ENCODE results near the gene PCNX4.

The PCNX4 gene

DNA sequence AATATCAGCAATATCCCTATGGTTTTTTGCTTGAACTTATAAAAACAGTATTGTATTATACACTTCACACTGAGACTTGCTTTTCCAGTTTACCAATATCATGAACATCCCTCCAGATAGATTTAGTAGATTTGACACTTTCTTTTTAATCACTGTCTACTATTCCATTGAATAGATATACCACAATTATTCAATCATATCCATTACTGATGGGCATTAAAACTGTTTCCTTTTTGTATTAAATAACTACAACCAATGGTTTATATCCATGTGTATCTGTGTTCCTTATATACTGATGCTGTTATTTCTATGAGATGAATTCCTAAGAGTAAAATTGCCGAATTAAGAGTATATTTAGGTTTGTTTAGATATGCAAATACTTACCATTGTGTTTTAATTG is 86.4 kb downstream of the PCNX4 start:
- no peak for DNase-seq

DNA sequence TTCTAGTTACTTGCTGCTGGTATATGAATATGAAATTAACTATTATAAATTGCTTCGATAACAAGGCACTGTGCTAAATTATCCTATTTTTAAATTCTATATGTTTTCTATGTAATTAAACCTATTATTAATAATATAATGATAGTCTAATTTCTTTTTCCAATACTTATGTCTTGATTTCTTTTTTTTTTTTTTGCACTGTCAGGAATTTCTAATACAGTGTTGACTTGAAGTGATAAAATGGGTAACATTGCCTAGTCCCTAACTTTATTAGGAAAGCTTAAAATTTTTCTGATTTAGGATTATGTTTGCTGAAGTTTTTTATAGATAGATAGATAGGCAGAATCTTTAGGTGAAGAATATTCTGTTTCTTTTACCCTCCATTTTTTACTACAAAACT is 87.1 kb downstream of the PCNX4 start:
- DNase-seq, result no peak

DNA sequence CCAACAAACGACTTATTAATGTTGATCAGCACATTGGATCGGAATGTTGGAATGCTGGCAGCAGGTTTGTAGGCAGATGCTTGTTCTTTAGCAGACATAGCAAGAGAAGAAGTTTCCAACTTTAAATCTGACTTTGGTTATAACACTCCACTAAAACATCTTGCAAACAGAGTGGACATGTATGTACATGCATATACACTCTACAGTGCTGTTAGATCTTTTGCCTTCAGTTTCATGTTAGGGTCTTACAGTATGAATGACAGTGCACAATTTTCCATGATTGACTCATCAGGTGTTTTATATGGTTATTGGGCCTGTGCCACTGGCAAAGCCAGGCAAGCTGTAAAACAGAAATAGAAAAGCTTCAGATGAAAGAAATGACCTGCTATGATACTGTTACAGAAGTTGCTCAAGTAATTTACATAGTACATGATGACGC is 87.7 kb downstream of the PCNX4 start:
- no peak for DNase-seq

DNA sequence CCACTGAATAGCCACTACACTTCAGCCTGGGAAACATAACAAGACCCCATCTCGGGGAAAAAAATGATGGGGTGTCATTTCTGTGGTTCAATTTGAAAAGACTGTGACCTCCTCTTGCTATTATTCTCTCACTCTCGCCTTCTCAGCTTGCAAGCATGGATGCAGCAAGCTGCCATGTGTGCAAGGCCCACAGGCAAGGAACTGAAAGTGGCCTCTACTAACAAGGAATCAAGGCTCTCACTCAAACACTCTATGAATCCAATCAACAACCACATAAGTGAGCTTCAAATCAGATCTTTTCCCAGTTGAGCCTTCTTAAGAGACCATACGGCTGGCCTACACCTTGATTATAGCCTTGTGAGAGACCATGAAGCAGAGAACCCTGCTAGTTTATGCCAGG is 91.4 kb downstream of the PCNX4 start:
- DNase-seq, result no peak

DNA sequence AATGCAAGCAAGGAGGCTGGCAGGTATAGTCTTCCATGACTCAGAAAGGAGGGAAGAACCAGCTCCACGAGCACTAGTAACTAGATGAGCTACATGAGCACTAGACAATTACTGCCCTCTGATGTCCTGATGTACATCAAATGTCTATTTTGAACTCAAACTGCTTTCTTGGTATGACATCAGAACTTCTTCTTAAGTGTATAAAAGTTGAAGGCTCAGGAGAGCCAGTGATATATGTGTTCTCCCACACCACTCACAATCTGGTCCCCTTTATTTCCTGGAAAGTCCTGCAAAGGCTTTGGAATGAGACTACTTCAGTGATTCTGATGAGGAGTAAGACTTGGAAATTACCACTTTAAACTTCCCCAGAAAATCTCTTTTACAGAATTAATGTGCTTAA is 92.0 kb downstream of the PCNX4 start:
- DNase-seq, result no peak

DNA sequence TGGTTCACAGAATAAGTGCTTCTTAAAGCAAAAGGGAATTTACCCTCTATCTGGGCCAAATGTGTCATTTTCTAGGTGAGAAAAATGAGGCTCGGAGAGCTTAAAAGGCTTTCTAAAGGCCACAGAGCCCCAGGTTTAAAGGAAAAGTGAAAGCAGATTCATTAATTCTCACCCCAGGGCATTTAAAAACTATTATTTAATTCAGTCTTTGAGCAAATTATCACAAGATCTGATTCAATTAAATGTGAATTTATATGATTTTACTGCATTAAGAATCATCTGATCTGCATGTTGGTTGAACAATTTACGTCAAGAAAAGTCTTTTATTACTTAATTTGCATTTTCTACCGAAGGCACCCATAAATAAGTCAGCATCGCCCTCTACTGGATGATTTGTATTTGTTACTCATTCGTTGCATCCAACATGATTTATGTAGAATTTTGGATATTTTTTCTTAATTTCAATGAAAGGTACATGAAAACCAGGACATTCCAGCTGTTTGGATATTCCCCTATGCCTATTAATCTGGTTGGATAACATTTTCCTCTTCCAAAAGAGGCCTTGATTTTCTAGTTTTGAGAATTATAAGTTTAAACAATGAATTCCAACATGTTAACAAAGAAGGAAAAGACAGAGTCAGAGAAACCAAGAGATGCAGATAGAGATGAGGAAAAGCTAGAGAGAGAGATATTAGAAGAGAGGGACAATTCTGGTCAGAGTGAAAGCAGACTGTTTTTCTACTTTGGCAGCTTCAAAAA is 92.6 kb downstream of the PCNX4 start:
- DNase-seq, result no peak

DNA sequence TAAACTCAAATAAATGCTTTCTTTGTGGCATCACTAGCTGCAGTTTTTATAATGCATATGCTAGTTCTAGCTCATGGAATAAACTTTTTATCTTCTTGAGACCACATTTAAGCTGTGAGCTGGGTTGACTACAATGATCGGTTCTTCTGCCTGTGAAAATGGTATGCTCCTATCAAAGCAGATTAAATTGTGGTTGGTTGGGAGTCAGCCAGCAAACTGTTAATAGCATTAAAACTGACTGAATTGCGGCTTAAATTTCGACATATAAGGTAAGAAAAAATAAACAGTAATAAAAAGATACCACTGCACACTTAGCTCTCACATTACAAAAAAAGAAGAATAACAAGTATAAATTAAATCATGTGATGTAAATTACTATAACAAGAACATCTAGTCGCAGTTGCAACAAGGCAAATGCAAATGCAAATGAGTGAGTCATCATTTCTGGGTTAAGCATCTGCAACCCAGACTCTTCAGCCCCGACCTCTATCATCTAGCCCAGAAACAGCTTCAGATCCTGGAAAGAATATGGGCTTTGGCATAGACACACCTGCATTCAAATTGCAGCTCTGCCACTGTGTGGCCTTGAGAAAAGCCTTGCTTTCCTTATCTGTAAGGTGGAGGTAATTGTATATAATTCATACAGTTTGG is 93.3 kb downstream of the PCNX4 start:
- DNase-seq, result no peak

DNA sequence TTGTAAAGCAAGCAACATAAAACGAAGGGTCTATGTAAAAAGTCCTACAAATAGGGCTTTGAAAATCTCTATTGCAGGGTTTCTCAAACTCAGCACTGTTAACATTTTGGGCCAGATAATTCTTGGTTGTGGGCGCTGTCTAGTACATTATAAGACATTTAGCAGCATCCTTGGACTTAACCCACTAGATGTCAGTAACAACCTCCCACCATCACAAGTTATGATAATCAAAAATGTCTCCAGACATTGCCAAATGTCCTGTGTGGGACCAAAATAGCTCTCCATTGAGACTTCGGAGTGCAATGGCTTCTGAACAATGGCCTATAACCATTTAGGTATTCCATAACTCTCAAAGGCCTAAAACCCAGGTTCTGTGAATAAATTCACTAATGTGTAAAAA is 96.4 kb downstream of the PCNX4 start:
- no peak for DNase-seq

DNA sequence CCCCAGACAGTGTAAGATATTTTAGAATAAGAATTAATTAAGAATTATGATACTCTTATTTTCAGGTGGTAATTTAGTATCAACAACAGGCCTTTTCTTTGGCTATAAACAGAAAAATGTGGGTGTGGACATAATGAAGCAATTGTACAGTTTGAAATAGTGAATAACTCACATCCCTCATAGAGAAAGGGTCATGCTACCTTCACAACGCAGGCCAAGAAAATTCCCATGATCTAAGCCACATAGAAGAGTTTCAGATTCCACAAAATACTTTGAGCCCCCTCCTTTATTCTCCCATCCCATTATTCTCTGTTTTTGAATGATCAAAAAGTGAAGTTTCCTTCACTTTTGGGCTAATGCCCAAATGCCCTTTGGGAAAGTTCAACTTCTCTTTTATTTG is 97.0 kb downstream of the PCNX4 start:
- no peak for DNase-seq

DNA sequence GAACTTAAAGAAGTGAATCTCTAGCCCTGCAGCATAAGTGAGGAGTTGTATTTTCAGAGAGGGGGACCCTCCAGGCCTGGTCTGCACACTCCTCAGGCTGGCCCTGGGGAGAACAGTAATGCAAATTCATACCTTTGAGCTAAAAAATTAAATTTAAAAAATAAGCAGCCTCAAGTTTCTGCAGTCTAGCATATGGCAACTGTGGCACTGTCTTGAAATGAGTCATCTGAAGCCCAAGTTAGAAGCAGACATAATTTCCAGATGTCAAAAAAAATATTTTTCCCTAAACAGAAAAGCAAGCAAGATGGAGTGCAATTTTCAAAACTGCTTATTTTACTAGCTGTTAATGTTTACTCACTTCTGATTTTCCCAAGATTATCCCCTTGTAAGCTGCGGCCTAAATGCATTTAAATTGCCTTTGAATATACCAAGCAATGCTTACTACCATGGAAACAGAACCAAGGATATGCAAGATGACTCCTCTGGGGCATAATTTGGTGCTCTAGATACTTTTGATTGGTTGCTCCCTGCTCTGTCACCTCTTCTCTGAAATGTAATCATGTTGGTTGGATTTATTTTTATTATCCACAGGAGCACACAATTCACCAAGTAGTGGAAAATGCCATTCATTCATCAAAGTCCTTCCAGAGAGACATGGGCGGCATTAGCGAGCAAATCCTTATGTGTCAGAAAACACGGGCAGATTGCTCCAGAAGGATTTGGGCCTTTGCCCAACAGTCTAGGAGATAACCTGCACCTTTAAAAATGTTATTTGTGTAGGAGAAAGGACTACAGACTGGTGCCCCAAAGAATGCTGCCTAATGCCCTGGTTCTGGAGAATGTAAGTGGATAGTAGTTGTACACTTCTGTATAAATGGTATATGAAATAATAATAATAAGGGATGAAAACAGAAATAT is 98.5 kb downstream of the PCNX4 start:
- DNase-seq, result no peak

DNA sequence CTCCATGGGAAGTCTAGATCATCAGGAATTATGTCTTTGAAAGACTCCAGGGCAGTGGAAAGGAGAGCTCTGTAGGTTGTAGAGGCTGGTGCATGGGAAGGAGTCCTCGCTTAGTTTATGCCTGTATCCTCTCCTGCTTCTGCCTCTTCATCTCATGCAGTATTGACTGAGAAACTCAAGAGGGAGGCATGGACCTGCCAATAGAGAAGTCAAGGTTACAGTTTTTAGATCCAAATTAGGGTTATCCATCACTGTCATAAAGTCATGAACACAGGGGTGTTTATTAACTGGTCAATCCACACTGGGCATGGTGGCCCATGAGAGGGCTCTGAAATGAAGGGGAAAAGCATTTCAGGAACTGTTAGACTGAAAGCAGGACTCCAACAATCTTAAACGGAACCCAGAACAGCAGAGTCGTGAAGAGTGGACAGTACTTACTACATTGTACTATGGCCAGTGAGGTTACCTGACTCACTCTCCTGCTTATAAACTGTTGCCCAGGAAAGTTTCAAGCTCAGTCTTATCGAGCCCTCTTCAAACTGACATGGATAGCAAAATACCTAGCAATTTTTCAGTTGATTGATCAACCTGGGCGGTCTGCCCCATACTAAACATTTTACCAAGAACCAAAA is 103.6 kb downstream of the PCNX4 start:
- DNase-seq, result no peak

DNA sequence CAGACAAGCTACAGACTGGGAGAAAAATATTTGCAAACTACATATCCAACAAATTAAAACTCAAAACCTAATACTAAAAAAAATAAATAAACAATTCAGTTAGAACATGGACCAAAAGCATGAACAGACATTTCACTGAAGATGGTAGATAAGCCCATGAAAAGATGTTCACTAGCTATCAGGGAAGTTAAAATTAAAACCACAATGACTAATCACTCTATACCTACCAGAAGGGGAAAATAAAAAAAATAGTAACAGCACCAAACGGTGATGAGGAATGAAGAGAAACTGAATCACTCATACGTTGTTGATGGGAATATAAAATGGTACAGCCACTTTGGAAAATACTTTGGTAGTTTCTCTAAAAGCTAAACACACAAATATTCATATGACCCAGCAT is 104.6 kb downstream of the PCNX4 start:
- DNase-seq, result no peak

DNA sequence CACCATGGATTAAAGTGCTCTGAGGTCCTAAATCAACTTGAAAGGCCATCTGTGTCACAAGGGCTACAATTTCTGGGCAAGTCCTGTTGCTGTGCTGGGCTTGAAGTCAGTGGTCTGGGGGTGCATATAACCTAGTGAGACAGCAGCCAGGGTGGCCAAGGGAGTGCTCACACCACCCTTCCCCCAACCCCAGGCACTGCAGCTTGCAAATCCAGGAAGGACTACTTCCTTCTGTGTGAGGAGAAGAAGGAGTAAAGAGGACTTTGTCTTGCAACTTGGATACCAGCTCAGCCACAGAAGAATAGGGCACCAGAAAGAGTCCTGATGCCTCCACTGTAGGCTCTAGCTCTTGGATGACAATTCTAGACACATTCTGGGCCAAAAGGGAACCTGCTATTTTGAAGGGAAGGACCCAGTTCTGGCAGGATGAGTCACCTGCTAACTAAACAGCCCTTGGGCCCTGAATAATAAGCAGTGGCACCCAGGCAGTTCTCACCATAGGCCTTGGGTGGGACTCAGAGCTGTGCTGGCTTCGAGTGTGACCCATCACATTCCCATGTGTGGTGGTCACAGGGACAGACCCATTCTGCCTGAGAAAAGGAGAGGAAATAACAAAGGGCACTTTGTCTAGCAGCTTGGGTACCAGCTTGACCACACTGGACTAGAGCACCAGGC is 106.0 kb downstream of the PCNX4 start:
- no peak for DNase-seq

DNA sequence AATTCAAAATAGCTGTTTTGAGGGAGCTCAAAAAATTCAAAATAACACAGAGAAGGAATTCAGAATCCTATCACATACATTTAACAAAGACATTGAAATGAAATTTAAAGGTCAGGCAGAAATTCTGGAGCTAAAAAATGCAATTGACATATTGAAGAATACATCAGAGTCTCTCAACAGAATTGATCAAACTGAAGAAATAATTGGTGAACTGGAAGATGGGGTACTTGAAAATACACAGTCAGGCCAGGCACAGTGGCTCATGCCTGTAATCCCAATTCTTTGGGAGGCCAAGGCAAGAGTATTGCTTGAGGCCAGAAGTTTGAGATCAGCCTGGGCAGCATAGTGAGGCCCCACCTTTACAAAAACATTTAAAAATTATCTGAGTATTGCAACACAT is 107.6 kb downstream of the PCNX4 start:
- no peak for DNase-seq

DNA sequence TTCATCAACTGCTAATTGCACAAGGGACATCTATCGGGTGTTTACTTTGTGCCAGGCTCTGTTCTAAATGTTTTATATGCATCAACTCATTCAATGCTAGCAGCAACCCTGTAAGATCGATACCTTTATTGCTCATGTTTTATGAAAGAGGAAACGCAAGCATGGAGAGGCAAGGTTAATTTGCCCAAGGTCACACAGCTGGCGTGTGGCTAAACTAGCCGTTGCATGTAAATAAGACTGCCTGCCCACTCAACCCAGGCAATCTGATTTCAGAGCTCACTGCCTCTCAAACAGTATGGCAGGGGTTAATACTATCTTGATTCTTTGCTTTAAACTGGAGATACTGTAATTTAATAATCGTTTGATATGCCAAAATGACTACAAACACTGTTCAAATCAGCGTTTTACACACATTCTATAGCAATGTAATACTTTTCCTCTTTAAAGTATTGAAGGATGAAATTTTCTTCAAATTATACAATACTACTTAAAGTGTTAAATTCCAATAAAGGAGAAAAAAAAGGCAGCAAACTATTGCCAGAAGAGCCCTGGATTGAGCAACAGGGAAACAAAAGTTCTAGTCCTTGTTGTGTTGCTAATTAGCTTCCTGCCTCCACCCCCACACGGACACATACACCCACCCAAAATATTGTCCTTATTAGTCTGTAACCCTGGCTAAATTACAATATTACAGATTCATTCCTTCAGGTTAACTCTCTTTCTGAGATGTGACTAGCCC is 112.5 kb downstream of the PCNX4 start:
- no peak for DNase-seq

DNA sequence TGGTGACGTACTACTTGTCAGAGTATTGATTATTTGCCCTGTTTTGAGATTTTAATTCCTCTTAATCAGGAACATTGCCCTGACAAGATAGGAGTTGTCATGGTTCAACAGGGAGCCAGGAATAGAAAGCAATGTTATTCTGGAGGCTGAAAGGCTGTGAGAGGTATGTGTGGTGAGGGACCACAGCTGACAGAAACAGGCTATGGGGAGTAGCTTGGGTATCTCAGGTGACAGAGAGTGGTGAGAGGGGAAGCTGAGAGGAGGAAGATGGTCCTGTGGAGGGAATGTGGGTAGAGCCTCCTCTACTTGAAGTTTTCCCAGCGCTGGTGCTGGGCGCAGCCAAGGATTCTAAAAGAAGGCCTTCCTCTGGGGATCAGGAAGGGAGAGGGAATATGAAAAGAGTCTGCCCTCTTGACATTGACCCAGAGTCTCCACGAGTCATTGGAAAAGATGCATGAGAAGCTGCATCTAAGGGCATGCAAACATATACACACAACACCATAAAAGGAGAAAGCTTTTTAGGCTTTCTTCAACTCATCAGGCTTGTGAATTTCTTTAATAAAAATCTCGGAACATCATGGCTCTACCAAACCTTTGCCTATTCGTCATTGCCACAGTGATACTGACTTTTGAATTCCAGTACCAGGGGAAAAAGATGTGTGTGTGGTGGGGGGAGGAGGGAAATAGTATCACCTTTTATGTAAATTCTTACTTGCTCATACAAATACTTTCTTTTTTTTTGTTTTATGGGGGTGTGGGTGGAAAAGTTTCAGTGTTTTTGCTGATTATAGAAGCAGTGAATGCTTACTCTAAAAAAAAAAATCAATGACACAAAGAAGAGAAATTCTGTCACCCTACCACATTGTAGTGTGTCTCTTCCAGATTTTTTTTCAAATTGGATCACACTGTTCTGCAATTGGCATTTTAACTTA is 113.4 kb downstream of the PCNX4 start:
- no peak for DNase-seq

DNA sequence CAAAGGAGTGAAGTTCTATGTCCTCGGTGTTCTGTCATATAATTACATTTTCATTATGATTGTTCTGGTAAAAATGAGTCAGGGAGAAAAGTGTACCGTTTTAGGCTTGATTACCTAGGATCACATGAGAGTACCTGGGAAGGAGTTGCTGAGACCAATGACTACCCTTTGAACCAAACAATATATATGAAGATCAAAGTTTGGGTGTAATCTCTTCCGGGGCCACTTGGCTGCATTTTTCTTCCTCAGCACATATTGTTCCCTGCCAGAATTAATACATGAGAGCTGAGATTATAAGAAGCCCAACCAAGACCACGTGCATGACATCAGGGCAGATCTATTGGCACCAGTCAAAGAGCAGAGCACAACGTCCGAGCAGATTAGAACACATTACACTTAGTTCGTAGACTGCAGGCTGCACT is 114.5 kb downstream of the PCNX4 start:
- DNase-seq, result no peak

DNA sequence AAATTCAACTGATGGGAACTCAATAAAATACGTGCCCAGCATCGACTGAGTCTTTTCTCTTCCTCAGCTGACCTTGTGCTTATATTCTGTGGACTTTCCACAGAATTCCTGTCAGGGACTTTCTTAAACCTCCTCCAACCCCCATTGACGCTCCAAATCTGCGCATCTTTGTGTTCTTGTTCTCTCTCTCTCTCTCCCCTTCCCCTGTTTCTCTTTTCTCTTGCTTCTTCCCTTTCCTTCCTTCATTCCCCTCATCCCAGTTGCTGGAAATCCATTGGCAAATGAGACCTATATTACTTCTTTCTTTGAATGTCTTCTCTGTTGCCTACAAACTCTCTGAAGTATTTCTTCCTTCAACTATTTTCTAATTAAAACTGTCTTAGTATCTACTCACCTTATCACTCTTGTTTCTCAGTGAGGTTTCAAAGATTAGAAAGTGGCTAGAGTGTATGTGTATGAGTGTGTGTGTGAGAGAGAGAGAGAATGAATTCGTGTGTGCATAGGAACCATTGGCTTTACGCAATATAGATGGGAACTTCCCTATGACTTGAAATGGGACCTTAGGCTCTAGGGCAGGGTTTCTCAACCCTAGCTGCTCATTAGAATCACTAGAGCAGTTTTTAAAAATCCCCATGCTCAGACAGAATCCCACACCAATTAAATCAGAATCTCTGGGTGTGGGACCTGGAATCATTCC is 115.3 kb downstream of the PCNX4 start:
- DNase-seq, result no peak

DNA sequence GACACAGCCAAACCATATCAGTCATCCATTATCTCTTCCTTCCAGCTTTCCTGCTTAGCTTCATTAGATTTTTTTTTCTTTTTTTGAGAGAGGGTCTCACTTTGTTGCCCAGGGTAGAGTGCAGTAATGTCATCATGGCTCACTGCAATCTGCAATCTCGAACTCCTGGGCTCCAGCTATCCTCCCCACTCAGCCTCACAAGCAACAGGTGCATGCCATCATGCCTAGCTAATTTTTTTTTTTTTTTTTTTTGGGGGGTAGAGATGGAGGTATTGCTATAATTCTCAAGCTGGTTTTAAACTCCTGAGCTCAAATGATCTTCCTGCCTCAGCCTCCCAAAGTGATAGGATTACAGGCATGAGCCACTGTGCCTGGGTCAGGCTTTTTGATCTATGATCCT is 119.0 kb downstream of the PCNX4 start:
- DNase-seq, result no peak

DNA sequence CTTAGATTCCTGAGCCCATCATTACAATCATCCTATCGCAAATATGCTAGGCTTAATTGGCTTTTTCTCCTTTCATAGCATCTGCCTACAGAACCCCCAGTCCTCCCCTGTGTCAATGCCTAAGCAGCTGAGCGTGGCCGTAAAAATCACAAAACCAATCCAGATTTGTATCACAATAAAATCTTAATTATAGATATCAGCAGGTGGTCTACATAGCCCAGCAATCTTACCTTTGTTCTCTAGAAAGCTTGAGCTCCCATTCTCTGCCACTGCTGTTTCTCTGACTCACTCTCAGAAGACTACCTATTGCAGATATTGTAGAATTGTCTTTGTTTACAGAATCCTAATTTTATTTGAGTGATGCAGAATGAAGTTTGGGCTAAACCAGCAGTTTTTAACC is 119.4 kb downstream of the PCNX4 start:
- DNase-seq, result no peak

All from activated effector memory CD4-positive, alpha-beta T cell treated with anti-CD3 and anti-CD28 coated beads, Interleukin-2, amount 50 U/mL, for 16 hours (primary cell).